WTC11 (cell line): Measurements from ENCODE around the gene TRIM62. TPM values are rescaled to one million over a fixed set of nuclear protein-coding genes. Genes with fewer than 3 reads are reported as not detected.
A peak's percentile ranks its signal among the peaks of the same experiment; 100 is the strongest.

ENCODE experiments used
- ATAC-seq: fragments of 200-7000 bp; cut with Tn5 transposase; 2 replicates; pipeline ENCODE4 v1.10.0; 2021; ENCODE audit warnings: mild to moderate bottlenecking, moderate library complexity
- CTCF ChIA-PET: fragments of 300-600 bp; sonication (Branson Sonifier 250); formaldehyde crosslinking; loops from one replicate; lab custom pipeline; 2021; ENCODE audit warnings: antibody characterized with exemption; lab: Charles Lee
- POLR2A ChIA-PET: fragments of 350-600 bp; sonication (Branson Sonifier 250); formaldehyde crosslinking; loops from one replicate; lab custom pipeline; 2021; ENCODE audit warnings: antibody characterized with exemption; lab: Charles Lee
- DNase-seq: peaks from one replicate; pipeline ENCODE4 v3.0.0; 2021; ENCODE audit warnings: low spot score
- H3K27ac Mint-ChIP-seq: 2 replicates; pipeline ENCODE4 v1.8.0; 2021; ENCODE audit warnings: mixed read lengths
- H3K27me3 Mint-ChIP-seq: 2 replicates; pipeline ENCODE4 v1.8.0; 2021; ENCODE audit warnings: low read depth, mild to moderate bottlenecking, moderate library complexity, mixed read lengths
- H3K36me3 Mint-ChIP-seq: 2 replicates; pipeline ENCODE4 v1.8.0; 2021; ENCODE audit warnings: mixed read lengths
- H3K4me1 Mint-ChIP-seq: 2 replicates; pipeline ENCODE4 v1.8.0; 2022; ENCODE audit warnings: mixed read lengths
- H3K4me3 Mint-ChIP-seq: 2 replicates; pipeline ENCODE4 v1.8.0; 2021; ENCODE audit warnings: mild to moderate bottlenecking, moderate library complexity, mixed read lengths
- H3K9me3 Mint-ChIP-seq: 2 replicates; pipeline ENCODE4 v1.8.0; 2021; ENCODE audit warnings: mixed read lengths
- FOXK1 ChIP-seq: sonication (generic); formaldehyde crosslinking; IDR thresholded peaks from 2 replicates; pipeline ENCODE4 v1.8.0; 2022; ENCODE audit warnings: mild to moderate bottlenecking, moderate library complexity, missing genetic modification reagents
- JAZF1 ChIP-seq: fragments of 250-450 bp; sonication (Bioruptor Pico); IDR thresholded peaks from 2 replicates; pipeline ENCODE4 v1.9.0; 2021; ENCODE audit warnings: moderate library complexity, mild to moderate bottlenecking, inconsistent platforms
- NFE2L1 ChIP-seq: sonication (generic); formaldehyde crosslinking; IDR thresholded peaks from 2 replicates; pipeline ENCODE4 v1.8.1; 2023; ENCODE audit warnings: missing genetic modification reagents
- NR3C1 ChIP-seq: sonication (generic); formaldehyde crosslinking; conservative IDR thresholded peaks from 2 replicates; pipeline ENCODE4 v1.8.1; 2023; ENCODE audit warnings: low read depth, mild to moderate bottlenecking, missing genetic modification reagents
- SOX15 ChIP-seq: fragments of 250-450 bp; sonication (Bioruptor Pico); IDR thresholded peaks from 2 replicates; pipeline ENCODE4 v1.9.0; 2021; ENCODE audit warnings: mild to moderate bottlenecking
- TCF7 ChIP-seq: sonication (generic); formaldehyde crosslinking; IDR thresholded peaks from 2 replicates; pipeline ENCODE4 v1.8.0; 2022; ENCODE audit warnings: mild to moderate bottlenecking, low read depth, missing genetic modification reagents, moderate library complexity
- TEAD1 ChIP-seq: sonication (generic); formaldehyde crosslinking; IDR thresholded peaks from 2 replicates; pipeline ENCODE4 v1.8.0; 2022; ENCODE audit warnings: mild to moderate bottlenecking, missing genetic modification reagents
- ZNF219 ChIP-seq: sonication (generic); formaldehyde crosslinking; IDR thresholded peaks from 2 replicates; pipeline ENCODE4 v1.8.0; 2023; ENCODE audit warnings: missing genetic modification reagents, mild to moderate bottlenecking, borderline replicate concordance
- ZNF232 ChIP-seq: sonication (generic); formaldehyde crosslinking; IDR thresholded peaks from 2 replicates; pipeline ENCODE4 v1.8.0; 2022; ENCODE audit warnings: mild to moderate bottlenecking, missing genetic modification reagents
- ZNF396 ChIP-seq: fragments of 250-450 bp; sonication (Bioruptor Pico); IDR thresholded peaks from 2 replicates; pipeline ENCODE4 v1.8.0; 2021; ENCODE audit warnings: mild to moderate bottlenecking, moderate library complexity, borderline replicate concordance
- ZNF423 ChIP-seq: fragments of 250-450 bp; sonication (Bioruptor Pico); IDR thresholded peaks from 2 replicates; pipeline ENCODE4 v2.1.2; 2022; ENCODE audit warnings: mild to moderate bottlenecking, moderate library complexity
- ZNF671 ChIP-seq: fragments of 250-450 bp; sonication (Bioruptor Pico); IDR thresholded peaks from 2 replicates; pipeline ENCODE4 v1.8.0; 2021; ENCODE audit warnings: mild to moderate bottlenecking
- total RNA-seq: library from RNA; stranded (reverse); gene quantifications from 3 replicates; pipeline ENCODE4 v1.2.3, GENCODE V29; 2021
- TF ChIP-seq, protein P1 (sequence below): sonication (generic); formaldehyde crosslinking; IDR thresholded peaks from 2 replicates; pipeline ENCODE4 v1.8.1; 2022; ENCODE audit warnings: mild to moderate bottlenecking, missing genetic modification reagents, moderate library complexity, borderline replicate concordance
- TF ChIP-seq, protein P2 (sequence below): sonication (generic); formaldehyde crosslinking; IDR thresholded peaks from 2 replicates; pipeline ENCODE4 v1.8.0; 2022; ENCODE audit warnings: mild to moderate bottlenecking, missing genetic modification reagents
- TF ChIP-seq, protein P3 (sequence below): sonication (generic); formaldehyde crosslinking; IDR thresholded peaks from 2 replicates; pipeline ENCODE4 v1.8.1; 2023; ENCODE audit warnings: mild to moderate bottlenecking, missing genetic modification reagents
- TF ChIP-seq, protein P4 (sequence below): fragments of 250-450 bp; sonication (Bioruptor Pico); IDR thresholded peaks from 2 replicates; pipeline ENCODE4 v1.9.0; 2021; ENCODE audit warnings: mild to moderate bottlenecking, borderline replicate concordance
- TF ChIP-seq, protein P5 (sequence below): sonication (generic); formaldehyde crosslinking; IDR thresholded peaks from 2 replicates; pipeline ENCODE4 v1.8.0; 2023; ENCODE audit warnings: missing genetic modification reagents, mild to moderate bottlenecking, borderline replicate concordance
- TF ChIP-seq, protein P6 (sequence below): sonication (generic); formaldehyde crosslinking; IDR thresholded peaks from 2 replicates; pipeline ENCODE4 v1.8.1; 2022; ENCODE audit warnings: mild to moderate bottlenecking, moderate library complexity, missing genetic modification reagents

TRIM62 gene
- total RNA-seq, 1 experiment from 2014 or later = 13.6 TPM

DNA sequence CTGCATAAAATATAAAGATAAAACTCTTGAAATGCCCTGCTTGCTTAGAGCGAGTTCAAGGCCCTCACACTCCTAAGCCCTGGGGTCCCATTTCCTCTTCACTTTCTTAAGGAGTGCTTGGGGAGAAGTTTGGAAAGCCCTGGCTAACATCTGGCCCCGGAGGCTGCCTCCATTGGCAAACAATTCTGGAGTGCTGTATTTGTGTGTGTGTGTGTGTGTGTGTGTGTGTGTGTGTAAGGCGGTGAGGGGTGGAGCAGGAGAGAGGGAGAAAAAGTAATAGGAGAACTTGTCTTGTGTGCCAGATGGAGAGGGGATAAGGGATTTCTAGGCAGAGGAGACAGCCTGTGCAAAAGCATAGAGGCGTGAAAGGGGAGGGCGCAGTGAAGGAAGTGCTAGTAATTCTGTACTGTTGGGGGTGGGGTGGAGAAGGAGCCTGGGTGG is 578 bp upstream of the TRIM62 start:
- TF ChIP-seq ZNF232 (CRISPR knock-in tag) = no peak
- TF ChIP-seq SOX15 (CRISPR knock-in tag) = no peak
- TF ChIP-seq NR3C1 (CRISPR knock-in tag) = no peak
- no peak for TF ChIP-seq TEAD1 (CRISPR knock-in tag)
- TF ChIP-seq, protein P1, sequence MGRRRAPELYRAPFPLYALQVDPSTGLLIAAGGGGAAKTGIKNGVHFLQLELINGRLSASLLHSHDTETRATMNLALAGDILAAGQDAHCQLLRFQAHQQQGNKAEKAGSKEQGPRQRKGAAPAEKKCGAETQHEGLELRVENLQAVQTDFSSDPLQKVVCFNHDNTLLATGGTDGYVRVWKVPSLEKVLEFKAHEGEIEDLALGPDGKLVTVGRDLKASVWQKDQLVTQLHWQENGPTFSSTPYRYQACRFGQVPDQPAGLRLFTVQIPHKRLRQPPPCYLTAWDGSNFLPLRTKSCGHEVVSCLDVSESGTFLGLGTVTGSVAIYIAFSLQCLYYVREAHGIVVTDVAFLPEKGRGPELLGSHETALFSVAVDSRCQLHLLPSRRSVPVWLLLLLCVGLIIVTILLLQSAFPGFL = no peak
- TF ChIP-seq ZNF423 = no peak
- no peak for TF ChIP-seq NFE2L1 (CRISPR knock-in tag)
- TF ChIP-seq, protein P2, sequence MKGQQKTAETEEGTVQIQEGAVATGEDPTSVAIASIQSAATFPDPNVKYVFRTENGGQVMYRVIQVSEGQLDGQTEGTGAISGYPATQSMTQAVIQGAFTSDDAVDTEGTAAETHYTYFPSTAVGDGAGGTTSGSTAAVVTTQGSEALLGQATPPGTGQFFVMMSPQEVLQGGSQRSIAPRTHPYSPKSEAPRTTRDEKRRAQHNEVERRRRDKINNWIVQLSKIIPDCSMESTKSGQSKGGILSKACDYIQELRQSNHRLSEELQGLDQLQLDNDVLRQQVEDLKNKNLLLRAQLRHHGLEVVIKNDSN (CRISPR knock-in tag) = no peak
- TF ChIP-seq, protein P3, sequence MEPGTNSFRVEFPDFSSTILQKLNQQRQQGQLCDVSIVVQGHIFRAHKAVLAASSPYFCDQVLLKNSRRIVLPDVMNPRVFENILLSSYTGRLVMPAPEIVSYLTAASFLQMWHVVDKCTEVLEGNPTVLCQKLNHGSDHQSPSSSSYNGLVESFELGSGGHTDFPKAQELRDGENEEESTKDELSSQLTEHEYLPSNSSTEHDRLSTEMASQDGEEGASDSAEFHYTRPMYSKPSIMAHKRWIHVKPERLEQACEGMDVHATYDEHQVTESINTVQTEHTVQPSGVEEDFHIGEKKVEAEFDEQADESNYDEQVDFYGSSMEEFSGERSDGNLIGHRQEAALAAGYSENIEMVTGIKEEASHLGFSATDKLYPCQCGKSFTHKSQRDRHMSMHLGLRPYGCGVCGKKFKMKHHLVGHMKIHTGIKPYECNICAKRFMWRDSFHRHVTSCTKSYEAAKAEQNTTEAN (CRISPR knock-in tag) = no peak
- TF ChIP-seq, protein P4, sequence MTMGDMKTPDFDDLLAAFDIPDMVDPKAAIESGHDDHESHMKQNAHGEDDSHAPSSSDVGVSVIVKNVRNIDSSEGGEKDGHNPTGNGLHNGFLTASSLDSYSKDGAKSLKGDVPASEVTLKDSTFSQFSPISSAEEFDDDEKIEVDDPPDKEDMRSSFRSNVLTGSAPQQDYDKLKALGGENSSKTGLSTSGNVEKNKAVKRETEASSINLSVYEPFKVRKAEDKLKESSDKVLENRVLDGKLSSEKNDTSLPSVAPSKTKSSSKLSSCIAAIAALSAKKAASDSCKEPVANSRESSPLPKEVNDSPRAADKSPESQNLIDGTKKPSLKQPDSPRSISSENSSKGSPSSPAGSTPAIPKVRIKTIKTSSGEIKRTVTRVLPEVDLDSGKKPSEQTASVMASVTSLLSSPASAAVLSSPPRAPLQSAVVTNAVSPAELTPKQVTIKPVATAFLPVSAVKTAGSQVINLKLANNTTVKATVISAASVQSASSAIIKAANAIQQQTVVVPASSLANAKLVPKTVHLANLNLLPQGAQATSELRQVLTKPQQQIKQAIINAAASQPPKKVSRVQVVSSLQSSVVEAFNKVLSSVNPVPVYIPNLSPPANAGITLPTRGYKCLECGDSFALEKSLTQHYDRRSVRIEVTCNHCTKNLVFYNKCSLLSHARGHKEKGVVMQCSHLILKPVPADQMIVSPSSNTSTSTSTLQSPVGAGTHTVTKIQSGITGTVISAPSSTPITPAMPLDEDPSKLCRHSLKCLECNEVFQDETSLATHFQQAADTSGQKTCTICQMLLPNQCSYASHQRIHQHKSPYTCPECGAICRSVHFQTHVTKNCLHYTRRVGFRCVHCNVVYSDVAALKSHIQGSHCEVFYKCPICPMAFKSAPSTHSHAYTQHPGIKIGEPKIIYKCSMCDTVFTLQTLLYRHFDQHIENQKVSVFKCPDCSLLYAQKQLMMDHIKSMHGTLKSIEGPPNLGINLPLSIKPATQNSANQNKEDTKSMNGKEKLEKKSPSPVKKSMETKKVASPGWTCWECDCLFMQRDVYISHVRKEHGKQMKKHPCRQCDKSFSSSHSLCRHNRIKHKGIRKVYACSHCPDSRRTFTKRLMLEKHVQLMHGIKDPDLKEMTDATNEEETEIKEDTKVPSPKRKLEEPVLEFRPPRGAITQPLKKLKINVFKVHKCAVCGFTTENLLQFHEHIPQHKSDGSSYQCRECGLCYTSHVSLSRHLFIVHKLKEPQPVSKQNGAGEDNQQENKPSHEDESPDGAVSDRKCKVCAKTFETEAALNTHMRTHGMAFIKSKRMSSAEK = no peak
- no peak for TF ChIP-seq ZNF219 (CRISPR knock-in tag)
- no peak for TF ChIP-seq JAZF1 (CRISPR knock-in tag)
- TF ChIP-seq TCF7 (CRISPR knock-in tag) = no peak
- TF ChIP-seq, protein P5, sequence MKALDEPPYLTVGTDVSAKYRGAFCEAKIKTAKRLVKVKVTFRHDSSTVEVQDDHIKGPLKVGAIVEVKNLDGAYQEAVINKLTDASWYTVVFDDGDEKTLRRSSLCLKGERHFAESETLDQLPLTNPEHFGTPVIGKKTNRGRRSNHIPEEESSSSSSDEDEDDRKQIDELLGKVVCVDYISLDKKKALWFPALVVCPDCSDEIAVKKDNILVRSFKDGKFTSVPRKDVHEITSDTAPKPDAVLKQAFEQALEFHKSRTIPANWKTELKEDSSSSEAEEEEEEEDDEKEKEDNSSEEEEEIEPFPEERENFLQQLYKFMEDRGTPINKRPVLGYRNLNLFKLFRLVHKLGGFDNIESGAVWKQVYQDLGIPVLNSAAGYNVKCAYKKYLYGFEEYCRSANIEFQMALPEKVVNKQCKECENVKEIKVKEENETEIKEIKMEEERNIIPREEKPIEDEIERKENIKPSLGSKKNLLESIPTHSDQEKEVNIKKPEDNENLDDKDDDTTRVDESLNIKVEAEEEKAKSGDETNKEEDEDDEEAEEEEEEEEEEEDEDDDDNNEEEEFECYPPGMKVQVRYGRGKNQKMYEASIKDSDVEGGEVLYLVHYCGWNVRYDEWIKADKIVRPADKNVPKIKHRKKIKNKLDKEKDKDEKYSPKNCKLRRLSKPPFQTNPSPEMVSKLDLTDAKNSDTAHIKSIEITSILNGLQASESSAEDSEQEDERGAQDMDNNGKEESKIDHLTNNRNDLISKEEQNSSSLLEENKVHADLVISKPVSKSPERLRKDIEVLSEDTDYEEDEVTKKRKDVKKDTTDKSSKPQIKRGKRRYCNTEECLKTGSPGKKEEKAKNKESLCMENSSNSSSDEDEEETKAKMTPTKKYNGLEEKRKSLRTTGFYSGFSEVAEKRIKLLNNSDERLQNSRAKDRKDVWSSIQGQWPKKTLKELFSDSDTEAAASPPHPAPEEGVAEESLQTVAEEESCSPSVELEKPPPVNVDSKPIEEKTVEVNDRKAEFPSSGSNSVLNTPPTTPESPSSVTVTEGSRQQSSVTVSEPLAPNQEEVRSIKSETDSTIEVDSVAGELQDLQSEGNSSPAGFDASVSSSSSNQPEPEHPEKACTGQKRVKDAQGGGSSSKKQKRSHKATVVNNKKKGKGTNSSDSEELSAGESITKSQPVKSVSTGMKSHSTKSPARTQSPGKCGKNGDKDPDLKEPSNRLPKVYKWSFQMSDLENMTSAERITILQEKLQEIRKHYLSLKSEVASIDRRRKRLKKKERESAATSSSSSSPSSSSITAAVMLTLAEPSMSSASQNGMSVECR = no peak
- no peak for TF ChIP-seq ZNF396 (CRISPR knock-in tag)
- TF ChIP-seq, protein P6, sequence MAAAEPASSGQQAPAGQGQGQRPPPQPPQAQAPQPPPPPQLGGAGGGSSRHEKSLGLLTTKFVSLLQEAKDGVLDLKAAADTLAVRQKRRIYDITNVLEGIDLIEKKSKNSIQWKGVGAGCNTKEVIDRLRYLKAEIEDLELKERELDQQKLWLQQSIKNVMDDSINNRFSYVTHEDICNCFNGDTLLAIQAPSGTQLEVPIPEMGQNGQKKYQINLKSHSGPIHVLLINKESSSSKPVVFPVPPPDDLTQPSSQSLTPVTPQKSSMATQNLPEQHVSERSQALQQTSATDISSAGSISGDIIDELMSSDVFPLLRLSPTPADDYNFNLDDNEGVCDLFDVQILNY (CRISPR knock-in tag) = no peak
- TF ChIP-seq ZNF671 = no peak
- TF ChIP-seq FOXK1 (CRISPR knock-in tag) = no peak
- TF ChIP-seq, all 79 proteins: peak for 0
- Mint-ChIP-seq H3K27me3 (peaks cover 13% of the 10 kb centered on the region), H3K4me3 (peak overlapping the region; percentile 65), H3K4me1 (peaks cover 24% of the 10 kb centered on the region), H3K36me3 (no peaks in the 10 kb centered on the region), H3K9me3 (no peaks in the 10 kb centered on the region), H3K27ac (no peak overlapping the region)
- CTCF ChIA-PET = interaction anchor here (0.6 to 3.4 kb wide), 15 partner anchors 14 to 661 kb away, joined by 3 to 33 read pairs (median 10); no protein-coding TSS in a partner anchor
- ATAC-seq = no peak
- POLR2A ChIA-PET = interaction anchor here (0.6 to 2.2 kb wide), 5 partner anchors 9 to 44 kb away, joined by 3 to 16 read pairs (median 3); no protein-coding TSS in a partner anchor
- DNase-seq = no peak
